Motor neuron (in vitro differentiated cells): Measurements from ENCODE around the gene WBP1L. TPM values are rescaled to one million over a fixed set of nuclear protein-coding genes. Genes with fewer than 3 reads are reported as not detected.
"Not testable (repeated sequence)": the region's sequence is repeated elsewhere in the genome, so short reads cannot be mapped to it uniquely, and the experiment has no call there.

Experiments used
- ATAC-seq, 8 experiments: fragments of 200-7000 bp; cut with Tn5 transposase; replicated peaks in 6 of 8; 2 replicates each; pipeline ENCODE4 v1.8.0; 2021; ENCODE audit warnings: mild to moderate bottlenecking in 8 of 8, moderate library complexity in 8 of 8
- H3K27ac ChIP-seq, 2 donors: fragments of 250-450 bp; sonication (Bioruptor Pico); 2 replicates each; pipeline ENCODE4 v1.9.0; 2021; ENCODE audit warnings: antibody characterized with exemption in 2 of 2, mild to moderate bottlenecking in 2 of 2, moderate library complexity in 1 of 2
- H3K4me1 ChIP-seq, 2 donors: fragments of 250-450 bp; sonication (Bioruptor Pico); replicated peaks in 1 of 2; 2 replicates each; pipeline ENCODE4 v1.6.1; 2021; ENCODE audit warnings: antibody characterized with exemption in 2 of 2, mild to moderate bottlenecking in 2 of 2, moderate library complexity in 1 of 2
- H3K4me3 ChIP-seq, 5 donors: fragments of 250-450 bp; sonication (Bioruptor Pico); 2 replicates each; pipeline ENCODE4 v1.9.0; 2021; ENCODE audit warnings: antibody characterized with exemption in 5 of 5, mild to moderate bottlenecking in 5 of 5, moderate library complexity in 4 of 5
- WGBS, 10 experiments: fragments of 450-650 bp; shearing (Covaris generic); methylation state at CpG; one replicate each; pipeline ENCODE4 v1.0.0; 2022; 5-methylcytosine and 5-hydroxymethylcytosine counted together
- in situ Hi-C, 9 experiments: fragments of 400-800 bp; cut with MboI; loops; one replicate each; pipeline ENCODE4 v1.15.0; 2021; ENCODE audit warnings: low sequenced_read_pairs in 9 of 9, low pct_unique_long_range_greater_than_20kb in 2 of 9; ENCODE audit not compliant: unreplicated experiment in 9 of 9
- total RNA-seq, 8 experiments: library from RNA; unstranded; fragments of 300-600 nt; gene quantifications; 2 replicates each; pipeline versions ENCODE4 v1.2.3 to v1.2.4, GENCODE V29; 2022

WBP1L gene
- total RNA-seq = 10 to 100 TPM; 21.1 to 49.7 (median 26.7) TPM

GRCh38 chr10:102743588-102744373, at the start of gene WBP1L:
Gene WBP1L, plus strand, starts transcription at chr10:102743948. Its CDS starts 106 bp downstream, at chr10:102744054.
- in situ Hi-C loops = loop anchor here in 4 of 9 experiments (25.0 kb wide), 3 partner anchors 144 to 319 kb away; partner anchors contain the start of gene CNNM2 (in 3 of the 4)
- Histone ChIP-seq H3K27ac (peak within 1 kb of the TSS; percentile 18 to 46), H3K4me3 (peak within 1 kb of the TSS; percentile 69 to 79 (median 69)), H3K4me1 (peaks cover 0 to 8% of the 10 kb centered on the region in 2 donors)
- ATAC-seq = peak; percentile 93 to 98 (median 96)
- 0 to 2% (median 0%) methylated on average over 1 to 11 of the region's 37 CpGs; no CpG with 5 or more reads in 1 of the 10 experiments for WGBS, 10 experiments

GRCh38 chr10:102695401-102695800, 48.3 kb upstream of the WBP1L start:
- H3K4me1 ChIP-seq, H3K27ac ChIP-seq, in situ Hi-C loops, H3K4me3 ChIP-seq, ATAC-seq: not testable (repeated sequence)
- WGBS, 10 experiments = 91 to 100% (median 97%) methylated on average over 2 to 10 of the region's 10 CpGs

GRCh38 chr10:102696736-102697135, 47.0 kb upstream of the WBP1L start:
- ATAC-seq = no peak
- Histone ChIP-seq H3K4me1 (no peaks in the 10 kb centered on the region), H3K4me3 (no peak overlapping the region), H3K27ac (no peak overlapping the region)
- WGBS, 10 experiments = 96 to 100% (median 100%) methylated on average over 1 to 3 of the region's 3 CpGs; no CpG with 5 or more reads in 4 of the 10 experiments
- in situ Hi-C loops = no loop called here

- ATAC-seq = peak in 2 of 8 experiments; percentile 54 to 55
- H3K4me1 ChIP-seq = no peaks in the 10 kb centered on the region
- H3K4me3 ChIP-seq = no peak overlapping the region
- WGBS, 10 experiments = 14 to 100% (median 86%) methylated on average over 1 to 2 of the region's 2 CpGs; no CpG with 5 or more reads in 1 of the 10 experiments
- no peak overlapping the region for H3K27ac ChIP-seq
- in situ Hi-C loops = no loop called here
Measured at GRCh38 chr10:102698894-102699293, 44.9 kb upstream of the WBP1L start.

- in situ Hi-C loops = no loop called here
- Histone ChIP-seq H3K27ac (no peak overlapping the region), H3K4me1 (no peaks in the 10 kb centered on the region), H3K4me3 (no peak overlapping the region)
- no peak for ATAC-seq
- 73 to 100% (median 96%) methylated on average over 1 to 3 of the region's 3 CpGs; no CpG with 5 or more reads in 1 of the 10 experiments for WGBS, 10 experiments
Measured at GRCh38 chr10:102701272-102701671, 42.5 kb upstream of the WBP1L start.

- H3K4me3 ChIP-seq = no peak overlapping the region
- in situ Hi-C loops = no loop called here
- 100% methylated on average over 1 to 3 of the region's 3 CpGs; no CpG with 5 or more reads in 6 of the 10 experiments for WGBS, 10 experiments
- H3K4me1 ChIP-seq = no peaks in the 10 kb centered on the region
- no peak for ATAC-seq
- H3K27ac ChIP-seq = no peak overlapping the region
Measured at GRCh38 chr10:102701796-102702195, 42.0 kb upstream of the WBP1L start.

- no peak overlapping the region for H3K27ac ChIP-seq
- in situ Hi-C loops = no loop called here
- H3K4me3 ChIP-seq = no peak overlapping the region
- H3K4me1 ChIP-seq = no peaks in the 10 kb centered on the region
- WGBS, 10 experiments = 60 to 100% (median 90%) methylated on average over 1 to 2 of the region's 2 CpGs
- no peak for ATAC-seq
Measured at GRCh38 chr10:102702742-102703141, 41.0 kb upstream of the WBP1L start.

- Histone ChIP-seq H3K4me3 (no peak overlapping the region), H3K4me1 (peaks cover 0 to 2% of the 10 kb centered on the region in 2 donors), H3K27ac (no peak overlapping the region)
- 18 to 94% (median 80%) methylated on average over 1 to 6 of the region's 6 CpGs; no CpG with 5 or more reads in 3 of the 10 experiments for WGBS, 10 experiments
- no peak for ATAC-seq
- in situ Hi-C loops = no loop called here
Measured at GRCh38 chr10:102704915-102705314, 38.8 kb upstream of the WBP1L start.

GRCh38 chr10:102705531-102705930, 38.2 kb upstream of the WBP1L start:
- peaks cover 0 to 2% of the 10 kb centered on the region in 2 donors for H3K4me1 ChIP-seq
- H3K27ac ChIP-seq = no peak overlapping the region
- in situ Hi-C loops = no loop called here
- WGBS, 10 experiments = 55 to 100% (median 90%) methylated on average over 1 to 2 of the region's 2 CpGs; no CpG with 5 or more reads in 1 of the 10 experiments
- H3K4me3 ChIP-seq = no peak overlapping the region
- no peak for ATAC-seq

- Histone ChIP-seq H3K4me3 (no peak overlapping the region), H3K4me1 (peaks cover 8 to 11% of the 10 kb centered on the region in 2 donors), H3K27ac (no peak overlapping the region)
- in situ Hi-C loops = no loop called here
- WGBS, 10 experiments = 0 to 100% (median 61%) methylated on average over 1 to 4 of the region's 4 CpGs; no CpG with 5 or more reads in 1 of the 10 experiments
- no peak for ATAC-seq
Measured at GRCh38 chr10:102710609-102711008, 33.1 kb upstream of the WBP1L start.

GRCh38 chr10:102712089-102712488, 31.7 kb upstream of the WBP1L start:
- no peak for ATAC-seq
- 43 to 92% (median 87%) methylated on average over 1 to 4 of the region's 4 CpGs; no CpG with 5 or more reads in 1 of the 10 experiments for WGBS, 10 experiments
- H3K4me1 ChIP-seq = peaks cover 10 to 11% of the 10 kb centered on the region in 2 donors
- no peak overlapping the region for H3K27ac ChIP-seq
- H3K4me3 ChIP-seq = no peak overlapping the region
- in situ Hi-C loops = no loop called here

GRCh38 chr10:102712843-102713538, 30.8 kb upstream of the WBP1L start:
- in situ Hi-C loops = no loop called here
- no peak for ATAC-seq

GRCh38 chr10:102713539-102713813, 30.3 kb upstream of the WBP1L start:
- ATAC-seq = peak in 1 of 8 experiments; percentile 37
- peaks cover 18% of the 10 kb centered on the region in 2 donors for H3K4me1 ChIP-seq
- in situ Hi-C loops = no loop called here
- H3K4me3 ChIP-seq = peak overlapping the region; percentile 66 to 95 (median 70)
- H3K27ac ChIP-seq = peak overlapping the region; percentile 85 to 90
- WGBS, 10 experiments = 0 to 4% (median 0%) methylated on average over 2 to 7 of the region's 13 CpGs; no CpG with 5 or more reads in 3 of the 10 experiments

More at GRCh38 chr10:102712843-102713538, 30.8 kb upstream of the WBP1L start:
- 0 to 60% (median 8%) methylated on average over 1 to 8 of the region's 8 CpGs for WGBS, 10 experiments
- peak overlapping the region; percentile 66 to 95 (median 70) for H3K4me3 ChIP-seq
- H3K27ac ChIP-seq = peak overlapping the region; percentile 85 to 90
- peaks cover 13% of the 10 kb centered on the region in 2 donors for H3K4me1 ChIP-seq
